GM15510 (cell line): ENCODE measurements around the gene RRP9.

Experiments
- POLR2A ChIP-seq: IDR thresholded peaks from 3 replicates; pipeline ENCODE4 v1.6.1; 2011; ENCODE audit warnings: borderline replicate concordance; ENCODE audit not compliant: insufficient read length; ENCODE audit errors: extremely low read depth

The RRP9 gene

GRCh38 chr3:51929420-51930003 is 12.2 kb downstream of the RRP9 start:
- no peak for TF ChIP-seq POLR2A

DNA sequence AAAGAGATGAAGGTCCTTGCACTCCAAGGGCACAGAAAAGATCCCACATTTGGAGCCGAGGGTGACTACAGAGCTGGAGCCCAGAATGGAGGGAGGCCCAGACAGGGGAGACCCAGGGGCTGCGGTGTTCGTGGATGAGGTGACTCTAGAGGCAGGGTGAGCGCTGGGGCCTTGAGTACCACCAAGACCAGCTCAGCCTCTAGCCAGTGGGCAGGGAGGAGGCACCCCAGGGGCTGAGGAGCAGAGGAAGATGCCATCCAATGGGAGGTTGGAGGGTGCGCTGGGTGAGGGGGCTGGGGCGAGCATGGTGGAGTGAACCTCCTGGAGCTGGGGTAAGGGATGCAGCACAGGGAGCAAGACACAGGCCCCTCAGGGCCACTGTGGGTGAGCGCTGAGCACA is 13.3 kb downstream of the RRP9 start:
- TF ChIP-seq POLR2A = no peak

- TF ChIP-seq POLR2A = no peak
Observed at GRCh38 chr3:51927061-51927977, 14.4 kb downstream of the RRP9 start.

- TF ChIP-seq POLR2A = no peak
Observed at GRCh38 chr3:51921081-51921578, 20.6 kb downstream of the RRP9 start.

DNA sequence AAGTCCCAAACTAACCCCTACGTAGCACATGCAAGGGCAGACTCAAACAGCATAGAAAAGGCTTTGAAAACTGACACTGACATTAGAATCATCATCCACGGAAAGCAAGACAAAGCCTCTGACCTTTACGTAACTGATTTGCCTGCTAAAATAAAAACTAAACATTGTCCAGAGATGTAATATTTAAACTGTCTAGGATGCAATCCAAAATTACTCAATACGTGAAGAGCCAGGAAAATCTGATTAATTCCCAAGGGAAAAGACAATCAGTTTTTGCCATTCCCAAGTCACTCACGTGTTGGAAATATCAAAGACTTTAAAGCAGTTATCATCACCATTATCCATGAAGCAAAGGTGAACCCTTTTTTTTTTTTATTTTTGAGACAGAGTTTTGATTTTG is 25.3 kb downstream of the RRP9 start:
- TF ChIP-seq POLR2A = no peak

GRCh38 chr3:51908026-51908425 is 33.7 kb downstream of the RRP9 start:
- TF ChIP-seq POLR2A = no peak

- TF ChIP-seq POLR2A = no peak
Observed at GRCh38 chr3:51904034-51904823, 37.5 kb downstream of the RRP9 start.

- TF ChIP-seq POLR2A = no peak
Observed at GRCh38 chr3:51897391-51897790, 44.3 kb downstream of the RRP9 start.

DNA sequence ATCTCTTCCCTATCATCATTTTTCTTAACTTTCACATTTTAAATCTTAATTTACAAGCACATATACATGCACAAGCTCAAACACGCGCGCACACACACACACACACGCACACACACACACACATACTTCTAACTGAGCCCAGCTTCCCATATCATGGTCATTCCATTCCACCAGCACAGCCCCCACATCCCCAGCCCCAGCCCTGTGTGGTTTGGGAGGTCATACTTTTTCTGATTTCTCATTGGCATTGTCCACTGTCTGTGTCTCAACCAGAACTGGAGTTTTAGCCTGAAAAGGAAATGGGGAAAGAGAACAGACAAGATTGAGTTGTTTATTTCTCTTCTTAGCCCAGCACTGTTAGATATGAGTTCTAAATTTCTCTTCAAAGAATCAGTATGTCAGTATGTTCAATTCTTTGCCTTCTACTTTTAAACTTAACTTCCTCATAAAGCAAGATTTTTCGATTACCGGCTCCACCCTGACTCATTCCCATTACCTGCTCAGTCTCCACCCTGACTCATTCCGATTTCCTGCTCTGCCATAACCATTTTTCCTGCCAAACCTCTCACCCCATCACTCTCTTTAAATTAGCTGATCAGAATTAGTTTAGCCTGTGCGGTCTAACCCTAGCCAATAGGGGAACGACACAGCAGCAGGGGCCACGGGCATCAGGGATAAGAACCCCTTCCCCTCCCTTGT is 44.9 kb downstream of the RRP9 start:
- no peak for TF ChIP-seq POLR2A

GRCh38 chr3:51894939-51895338 is 46.8 kb downstream of the RRP9 start:
- no peak for TF ChIP-seq POLR2A

DNA sequence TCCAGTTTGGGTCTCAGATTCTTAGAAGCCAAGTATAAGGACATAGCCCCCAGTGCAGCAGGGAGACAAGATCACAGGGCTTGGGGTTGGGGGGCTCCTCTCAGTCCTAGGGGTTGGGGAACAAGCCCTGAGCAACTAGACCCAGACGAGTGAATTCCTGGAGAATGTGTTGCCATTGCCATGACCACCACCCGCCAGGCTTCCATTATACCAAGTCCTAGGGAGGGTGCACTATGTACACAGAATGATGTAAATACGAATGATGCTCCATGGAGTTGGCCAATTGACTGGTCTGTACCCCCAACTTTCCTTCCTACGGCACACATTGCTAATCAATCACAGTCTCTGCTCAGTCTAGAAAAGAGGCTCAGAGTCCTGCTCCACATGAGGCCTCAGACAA is 47.3 kb downstream of the RRP9 start:
- TF ChIP-seq POLR2A = no peak

GRCh38 chr3:51891242-51892039 is 50.3 kb downstream of the RRP9 start:
- TF ChIP-seq POLR2A = no peak

DNA sequence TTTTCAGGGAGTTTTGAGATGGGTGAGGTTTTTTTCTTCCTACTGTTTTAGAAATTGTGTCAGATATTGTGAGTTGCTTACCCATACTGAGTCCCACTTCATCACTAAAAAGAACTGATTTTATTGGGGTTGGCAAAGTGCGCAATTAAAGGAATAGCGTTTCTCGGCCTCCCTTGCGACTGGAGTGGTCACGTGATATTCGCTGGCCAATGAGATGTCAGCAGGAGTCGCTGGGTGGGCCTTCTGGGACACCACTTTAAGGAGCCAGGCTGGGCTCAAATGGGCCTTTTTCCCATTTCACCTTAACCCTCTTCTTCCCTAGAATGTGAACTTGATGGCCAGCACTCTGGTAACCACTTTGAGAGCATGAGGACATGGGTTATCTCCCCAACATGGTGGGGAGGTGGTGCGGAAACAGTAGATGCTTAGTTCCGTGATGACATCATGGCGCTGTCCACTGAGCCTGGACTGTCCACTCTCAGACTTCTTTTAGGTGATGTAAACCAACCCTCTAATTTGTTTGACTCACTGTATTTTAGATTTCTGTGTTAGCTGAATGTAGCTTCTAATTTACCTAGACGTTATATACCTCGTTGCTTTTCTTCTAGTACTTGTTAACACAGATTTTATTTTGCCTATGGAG is 53.1 kb downstream of the RRP9 start:
- TF ChIP-seq POLR2A = no peak
